Caco-2 (cell line): ENCODE data around the gene KRTAP19-2. TPM values are rescaled to one million over a fixed set of nuclear protein-coding genes. Genes with fewer than 3 reads are reported as not detected.

ENCODE experiments used
- BruUV-seq: library from RNA; stranded (reverse); fragments of 400-500 nt; replicated peaks from 2 replicates; lab custom pipeline; 2021; lab: Mats Ljungman, UMichigan
- CTCF ChIA-PET: fragments of 300-600 bp; sonication (Branson Sonifier 250); formaldehyde crosslinking; loops from one replicate; lab custom pipeline; 2022; ENCODE audit warnings: antibody characterized with exemption; lab: Charles Lee
- POLR2A ChIA-PET: fragments of 300-600 bp; sonication (Branson Sonifier 250); formaldehyde crosslinking; loops from one replicate; lab custom pipeline; 2022; ENCODE audit warnings: antibody characterized with exemption; lab: Charles Lee
- DNase-seq, 2 experiments: peaks; one replicate each; pipeline versions ENCODE4 v3.0.0 to v3.0.0-alpha.2; 2020 to 2022
- H3K27me3 ChIP-seq: replicated peaks from 2 replicates; pipeline ENCODE4 v1.6.0; 2011; ENCODE audit warnings: low read length; ENCODE audit not compliant: control insufficient read depth, insufficient read depth
- H3K36me3 ChIP-seq: 2 replicates; pipeline ENCODE4 v1.5.1; 2011; ENCODE audit warnings: low read length; ENCODE audit not compliant: control insufficient read depth, insufficient read depth
- H3K4me1 ChIP-seq: fragments of 250-450 bp; sonication (Bioruptor Pico); 2 replicates; pipeline ENCODE4 v1.5.1; 2020; ENCODE audit warnings: mild to moderate bottlenecking
- H3K4me3 ChIP-seq: 2 replicates; pipeline ENCODE4 v1.5.1; 2011; ENCODE audit warnings: low read depth, mild to moderate bottlenecking, control low read depth, low read length
- H3K9me3 ChIP-seq: fragments of 250-450 bp; sonication (Bioruptor Pico); 2 replicates; pipeline ENCODE4 v1.5.1; 2020; ENCODE audit warnings: mild to moderate bottlenecking, moderate library complexity
- H3K27ac Mint-ChIP-seq: one replicate; pipeline ENCODE4 v1.8.0; 2022; ENCODE audit warnings: mixed read lengths; ENCODE audit not compliant: unreplicated experiment
- H3K27me3 Mint-ChIP-seq: one replicate; pipeline ENCODE4 v1.8.0; 2022; ENCODE audit warnings: mixed read lengths; ENCODE audit not compliant: insufficient read depth, unreplicated experiment
- H3K36me3 Mint-ChIP-seq: one replicate; pipeline ENCODE4 v1.8.0; 2022; ENCODE audit warnings: mild to moderate bottlenecking, mixed read lengths; ENCODE audit not compliant: insufficient read depth, unreplicated experiment
- H3K4me1 Mint-ChIP-seq: one replicate; pipeline ENCODE4 v1.8.0; 2022; ENCODE audit warnings: low read depth, mixed read lengths; ENCODE audit not compliant: unreplicated experiment
- H3K4me3 Mint-ChIP-seq: one replicate; pipeline ENCODE4 v1.8.0; 2022; ENCODE audit warnings: mild to moderate bottlenecking, moderate library complexity, mixed read lengths; ENCODE audit not compliant: unreplicated experiment
- H3K9me3 Mint-ChIP-seq: one replicate; pipeline ENCODE4 v1.8.0; 2022; ENCODE audit warnings: mixed read lengths; ENCODE audit not compliant: unreplicated experiment
- intact Hi-C: fragments of 100-400 bp; cut with micrococcal nuclease; formaldehyde crosslinking; loops from one replicate; pipeline ENCODE4 v1.10.0; 2022; ENCODE audit not compliant: unreplicated experiment
- total RNA-seq: library from RNA; stranded (reverse); gene quantifications from 2 replicates; pipeline ENCODE4 v1.2.3, GENCODE V29; 2022
- TF ChIP-seq, protein P1 (sequence below), 2 experiments: fragments of 200-600 bp in 1 of 2; IDR thresholded peaks; 1 replicate in 1 of 2; 2 replicates in 1 of 2; pipeline versions ENCODE4 v1.5.1 to v1.8.0; 2011 to 2022; ENCODE audit warnings: antibody characterized with exemption in 1 of 2, control low read depth in 1 of 2, inconsistent platforms in 1 of 2, low read depth in 1 of 2, low read length in 1 of 2, mild to moderate bottlenecking in 1 of 2, moderate library complexity in 1 of 2; ENCODE audit not compliant: insufficient read depth in 1 of 2, severe bottlenecking in 1 of 2, unreplicated experiment in 1 of 2

KRTAP19-2 gene
- total RNA-seq, 1 experiment from 2014 or later, result not detected

- Mint-ChIP-seq H3K9me3 (no peaks in the 10 kb centered on the region), H3K27ac (no peak overlapping the region), H3K36me3 (no peaks in the 10 kb centered on the region), H3K27me3 (no peaks in the 10 kb centered on the region), H3K4me1 (peaks cover 7% of the 10 kb centered on the region), H3K4me3 (no peak overlapping the region)
- BruUV-seq, result no TSS peak
- H3K4me1 ChIP-seq, result peaks cover 10% of the 10 kb centered on the region
- intact Hi-C loops, result no loop called here
- TF ChIP-seq, protein P1, sequence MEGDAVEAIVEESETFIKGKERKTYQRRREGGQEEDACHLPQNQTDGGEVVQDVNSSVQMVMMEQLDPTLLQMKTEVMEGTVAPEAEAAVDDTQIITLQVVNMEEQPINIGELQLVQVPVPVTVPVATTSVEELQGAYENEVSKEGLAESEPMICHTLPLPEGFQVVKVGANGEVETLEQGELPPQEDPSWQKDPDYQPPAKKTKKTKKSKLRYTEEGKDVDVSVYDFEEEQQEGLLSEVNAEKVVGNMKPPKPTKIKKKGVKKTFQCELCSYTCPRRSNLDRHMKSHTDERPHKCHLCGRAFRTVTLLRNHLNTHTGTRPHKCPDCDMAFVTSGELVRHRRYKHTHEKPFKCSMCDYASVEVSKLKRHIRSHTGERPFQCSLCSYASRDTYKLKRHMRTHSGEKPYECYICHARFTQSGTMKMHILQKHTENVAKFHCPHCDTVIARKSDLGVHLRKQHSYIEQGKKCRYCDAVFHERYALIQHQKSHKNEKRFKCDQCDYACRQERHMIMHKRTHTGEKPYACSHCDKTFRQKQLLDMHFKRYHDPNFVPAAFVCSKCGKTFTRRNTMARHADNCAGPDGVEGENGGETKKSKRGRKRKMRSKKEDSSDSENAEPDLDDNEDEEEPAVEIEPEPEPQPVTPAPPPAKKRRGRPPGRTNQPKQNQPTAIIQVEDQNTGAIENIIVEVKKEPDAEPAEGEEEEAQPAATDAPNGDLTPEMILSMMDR (IDR thresholded peaks at IDR 0.05; ENCODE audit: insufficient read depth in 1 of 2, low read depth in 1 of 2, low read length in 1 of 2, severe bottlenecking in 1 of 2, unreplicated experiment in 1 of 2), result no peak
- no peaks in the 10 kb centered on the region for H3K9me3 ChIP-seq
- CTCF ChIA-PET, result no interaction called here
- H3K27me3 ChIP-seq, result no peaks in the 10 kb centered on the region
- no peak for DNase-seq
- POLR2A ChIA-PET, result no interaction called here
- H3K36me3 ChIP-seq, result no peaks in the 10 kb centered on the region
- no peak overlapping the region for H3K4me3 ChIP-seq
Observed at GRCh38 chr21:30447056-30447455, 40.2 kb downstream of the KRTAP19-2 start.

DNA sequence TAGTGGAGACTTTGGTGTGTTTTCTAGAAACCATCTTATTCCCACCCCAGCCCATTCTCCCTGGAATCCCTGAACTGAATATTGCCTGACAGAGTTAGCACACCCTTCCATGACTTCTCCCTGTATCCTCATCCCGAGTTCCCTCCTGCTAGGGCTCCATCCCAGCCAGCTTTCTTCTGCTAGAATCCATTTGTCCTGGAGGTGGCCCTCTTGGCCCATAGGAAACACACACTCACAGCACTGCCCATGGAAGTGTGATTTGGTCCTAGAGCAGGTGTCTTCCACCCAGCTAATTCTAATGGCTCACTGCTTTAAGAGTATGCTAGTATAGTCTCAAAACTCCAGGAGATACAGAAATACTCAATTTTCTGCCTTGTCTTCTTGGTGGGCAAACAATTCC lies 43.0 kb downstream of the KRTAP19-2 start:
- POLR2A ChIA-PET, result no interaction called here
- BruUV-seq, result no TSS peak
- Histone ChIP-seq H3K4me3 (no peak overlapping the region), H3K9me3 (no peaks in the 10 kb centered on the region), H3K36me3 (no peaks in the 10 kb centered on the region), H3K4me1 (peaks cover 10% of the 10 kb centered on the region), H3K27me3 (no peaks in the 10 kb centered on the region)
- H3K9me3 Mint-ChIP-seq, result no peaks in the 10 kb centered on the region
- no peak overlapping the region for H3K27ac Mint-ChIP-seq
- no peaks in the 10 kb centered on the region for H3K27me3 Mint-ChIP-seq
- H3K4me3 Mint-ChIP-seq, result no peak overlapping the region
- CTCF ChIA-PET, result no interaction called here
- TF ChIP-seq, protein P1 (IDR thresholded peaks at IDR 0.05; ENCODE audit: insufficient read depth in 1 of 2, low read depth in 1 of 2, low read length in 1 of 2, severe bottlenecking in 1 of 2, unreplicated experiment in 1 of 2), result no peak
- peaks cover 7% of the 10 kb centered on the region for H3K4me1 Mint-ChIP-seq
- DNase-seq, result no peak
- intact Hi-C loops, result no loop called here
- H3K36me3 Mint-ChIP-seq, result no peaks in the 10 kb centered on the region

DNA sequence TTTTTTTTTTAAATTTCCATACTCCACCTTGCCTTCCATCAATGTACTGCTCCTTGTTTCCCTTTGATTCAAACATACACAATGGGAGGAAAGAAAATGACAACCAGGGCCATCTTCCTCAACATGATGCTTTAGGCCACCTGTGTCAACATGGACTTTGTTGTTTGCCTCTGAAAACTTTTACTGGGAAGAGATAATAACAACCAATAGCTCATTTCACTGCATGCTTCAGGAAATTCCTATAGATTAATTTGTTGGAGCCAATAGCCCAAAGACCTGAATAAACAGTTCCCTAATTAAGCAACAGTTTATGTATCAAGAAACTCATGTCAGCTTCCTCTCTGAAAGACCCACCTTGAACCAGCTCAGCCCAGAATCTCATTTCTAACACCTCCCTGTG lies 44.0 kb downstream of the KRTAP19-2 start:
- DNase-seq, result peak in 1 of 2 experiments; percentile 4
- POLR2A ChIA-PET, result no interaction called here
- peaks cover 7% of the 10 kb centered on the region for H3K4me1 Mint-ChIP-seq
- Histone ChIP-seq H3K4me1 (peaks cover 10% of the 10 kb centered on the region), H3K36me3 (no peaks in the 10 kb centered on the region), H3K4me3 (no peak overlapping the region), H3K9me3 (no peaks in the 10 kb centered on the region), H3K27me3 (no peaks in the 10 kb centered on the region)
- no peaks in the 10 kb centered on the region for H3K27me3 Mint-ChIP-seq
- no peak overlapping the region for H3K4me3 Mint-ChIP-seq
- TF ChIP-seq, protein P1 (IDR thresholded peaks at IDR 0.05; ENCODE audit: insufficient read depth in 1 of 2, low read depth in 1 of 2, low read length in 1 of 2, severe bottlenecking in 1 of 2, unreplicated experiment in 1 of 2), result no peak
- CTCF ChIA-PET, result no interaction called here
- H3K9me3 Mint-ChIP-seq, result no peaks in the 10 kb centered on the region
- intact Hi-C loops, result no loop called here
- H3K36me3 Mint-ChIP-seq, result no peaks in the 10 kb centered on the region
- no TSS peak for BruUV-seq
- H3K27ac Mint-ChIP-seq, result no peak overlapping the region
